ENCODE measurements around the gene WDR7. TPM values are rescaled to one million over a fixed set of nuclear protein-coding genes. Genes with fewer than 3 reads are reported as not detected.
A peak's percentile ranks its signal among the peaks of the same experiment; 100 is the strongest.

Gene WDR7
- total and polyA plus RNA-seq, 3 experiments from 2014 or later = 20.5 to 21.9 (median 20.6) TPM

DNA sequence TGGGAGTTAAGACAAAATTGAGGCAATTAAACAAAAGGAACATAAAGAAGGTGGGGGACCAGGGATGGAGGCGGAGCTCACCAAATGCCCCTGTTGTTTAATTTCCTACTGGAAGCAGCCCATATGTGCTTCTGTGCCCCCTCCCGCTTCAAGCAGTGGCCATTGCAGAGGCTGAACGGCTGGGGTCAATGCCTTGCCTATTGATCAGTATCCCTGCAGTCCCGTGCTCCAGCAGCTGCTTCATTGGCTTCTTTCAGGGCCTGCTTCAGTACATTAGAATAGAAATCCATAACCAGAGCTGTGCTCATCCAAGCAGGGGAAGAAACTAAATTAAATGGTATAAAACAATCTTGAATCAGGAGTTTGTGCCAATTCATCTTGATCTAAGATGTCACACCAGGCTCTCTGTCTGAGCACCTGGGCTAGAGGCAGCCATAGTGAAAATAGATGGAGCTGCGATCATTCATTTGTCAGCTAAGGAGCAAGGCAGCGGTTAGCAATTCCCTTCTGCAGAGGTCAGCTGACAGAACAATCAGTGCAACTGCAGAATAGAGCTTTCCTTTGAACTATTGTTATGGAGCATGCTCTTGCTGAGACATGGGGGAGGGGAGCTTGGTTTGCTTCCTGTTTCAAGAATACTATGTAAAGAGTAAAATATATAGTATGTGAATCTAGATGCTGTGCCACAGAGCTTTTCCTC is 222.4 kb downstream of the WDR7 start:
- peak in 1 of 5 donors; percentile 25 for DNase-seq

DNA sequence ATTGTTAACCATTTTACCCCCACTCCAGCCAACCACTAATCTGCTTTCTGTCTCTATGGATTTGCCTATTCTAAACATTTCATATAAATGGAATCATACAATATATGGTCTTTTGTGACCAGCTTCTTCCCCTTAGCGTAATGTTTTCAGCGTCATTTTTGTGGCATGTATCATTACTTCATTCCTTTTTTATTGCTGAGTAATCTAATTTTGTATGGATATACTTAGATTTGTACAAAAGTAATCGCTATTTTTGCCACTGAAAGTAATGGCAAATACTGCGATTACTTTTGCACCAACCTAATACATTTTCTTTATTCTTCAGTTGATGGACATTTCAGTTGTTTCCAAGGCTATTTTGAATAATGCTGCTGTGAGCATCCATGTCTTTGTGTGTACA is 227.6 kb downstream of the WDR7 start:
- no peak overlapping the region for H3K4me3 Mint-ChIP-seq
- no peak overlapping the region for H3K27ac Mint-ChIP-seq
- POLR2A ChIA-PET = no interaction called here
- H3K9me3 Mint-ChIP-seq = peaks cover 0 to 1% (median 0%) of the 10 kb centered on the region in 5 donors
- Histone ChIP-seq H3K4me3 (ENCODE audit: low read length) (no peak overlapping the region), H3K27me3 (ENCODE audit: insufficient read depth, low read length, poor library complexity, severe bottlenecking) (no peaks in the 10 kb centered on the region), H3K9me3 (ENCODE audit: low read length) (no peaks in the 10 kb centered on the region), H3K4me1 (ENCODE audit: insufficient read depth, low read length) (peaks cover 5% of the 10 kb centered on the region), H3K27ac (ENCODE audit: low read depth, low read length) (no peak overlapping the region), H3K36me3 (ENCODE audit: insufficient read depth, low read length) (no peaks in the 10 kb centered on the region)
- H3K27me3 Mint-ChIP-seq = no peaks in the 10 kb centered on the region
- peaks cover 11 to 30% (median 16%) of the 10 kb centered on the region in 3 donors for H3K36me3 Mint-ChIP-seq
- DNase-seq = no peak
- CTCF ChIA-PET = no interaction called here
- H3K4me1 Mint-ChIP-seq = peaks cover 0 to 7% (median 4%) of the 10 kb centered on the region in 3 donors

More for the DNA sequence above, 222.4 kb downstream of the WDR7 start:
- Histone ChIP-seq H3K4me3 (ENCODE audit: low read length) (no peak overlapping the region), H3K27ac (ENCODE audit: low read depth, low read length) (no peak overlapping the region), H3K4me1 (ENCODE audit: insufficient read depth, low read length) (peaks cover 14% of the 10 kb centered on the region), H3K9me3 (ENCODE audit: low read length) (no peaks in the 10 kb centered on the region), H3K27me3 (ENCODE audit: insufficient read depth, low read length, poor library complexity, severe bottlenecking) (no peaks in the 10 kb centered on the region), H3K36me3 (ENCODE audit: insufficient read depth, low read length) (no peaks in the 10 kb centered on the region)
- H3K4me3 Mint-ChIP-seq = no peak overlapping the region
- no peak overlapping the region for H3K27ac Mint-ChIP-seq
- no peaks in the 10 kb centered on the region for H3K27me3 Mint-ChIP-seq
- H3K9me3 Mint-ChIP-seq = no peaks in the 10 kb centered on the region
- CTCF ChIA-PET = no interaction called here
- peaks cover 0 to 4% (median 4%) of the 10 kb centered on the region in 3 donors for H3K36me3 Mint-ChIP-seq
- H3K4me1 Mint-ChIP-seq = peaks cover 2 to 11% (median 3%) of the 10 kb centered on the region in 3 donors
- POLR2A ChIA-PET = no interaction called here

DNA sequence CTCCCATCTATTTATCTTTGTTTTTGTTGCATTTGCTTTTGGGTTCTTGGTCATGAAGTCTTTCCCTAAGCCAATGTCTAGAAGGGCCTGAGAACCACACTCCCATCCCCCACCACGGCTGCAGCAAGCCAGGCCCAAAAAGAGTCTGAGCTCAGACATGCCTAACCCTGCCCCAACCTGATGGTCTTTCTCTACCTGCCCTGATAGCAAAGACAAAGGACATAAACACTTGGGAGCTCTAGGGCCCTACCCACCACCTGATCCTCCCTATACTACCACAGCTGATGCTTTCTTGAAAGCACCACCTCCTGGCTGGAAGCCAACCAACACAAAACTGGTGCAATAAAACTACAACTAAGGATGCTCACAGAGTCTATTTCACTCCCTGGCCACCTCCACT is 233.4 kb downstream of the WDR7 start:
- Histone ChIP-seq H3K36me3 (ENCODE audit: insufficient read depth, low read length) (no peaks in the 10 kb centered on the region), H3K27ac (ENCODE audit: low read depth, low read length) (no peak overlapping the region), H3K9me3 (ENCODE audit: low read length) (no peaks in the 10 kb centered on the region), H3K4me3 (ENCODE audit: low read length) (no peak overlapping the region), H3K4me1 (ENCODE audit: insufficient read depth, low read length) (no peaks in the 10 kb centered on the region), H3K27me3 (ENCODE audit: insufficient read depth, low read length, poor library complexity, severe bottlenecking) (no peaks in the 10 kb centered on the region)
- peaks cover 0 to 6% (median 2%) of the 10 kb centered on the region in 5 donors for H3K9me3 Mint-ChIP-seq
- no peaks in the 10 kb centered on the region for H3K27me3 Mint-ChIP-seq
- H3K36me3 Mint-ChIP-seq = peaks cover 22 to 57% (median 26%) of the 10 kb centered on the region in 3 donors
- H3K27ac Mint-ChIP-seq = no peak overlapping the region
- H3K4me3 Mint-ChIP-seq = no peak overlapping the region
- H3K4me1 Mint-ChIP-seq = peaks cover 0 to 10% (median 0%) of the 10 kb centered on the region in 3 donors
- ChIA-PET CTCF (interaction anchor here (1.3 kb wide), 1 partner anchor 15 kb away, joined by 5 read pairs; no protein-coding TSS in a partner anchor), POLR2A (no interaction called here)
- DNase-seq = no peak

DNA sequence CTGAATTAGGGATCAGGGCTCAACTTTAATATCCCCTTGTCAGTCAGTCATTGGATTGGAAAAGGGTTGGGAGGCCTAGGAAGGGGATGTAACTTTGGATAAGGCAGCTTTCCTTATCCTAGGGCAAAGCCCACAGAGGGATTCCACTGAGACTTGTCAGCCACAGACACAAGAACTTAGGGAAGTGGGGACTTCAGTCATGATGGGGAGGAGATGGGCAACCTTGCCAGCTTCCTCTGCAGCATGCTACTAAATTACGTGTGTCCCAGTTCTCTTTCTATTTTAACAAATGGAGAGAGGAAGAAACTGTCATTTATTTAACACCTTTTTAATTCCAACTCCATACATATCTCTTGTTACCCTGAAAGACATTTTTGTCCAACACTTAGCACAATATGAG is 237.8 kb downstream of the WDR7 start:
- CTCF ChIA-PET = interaction anchor here (1.1 kb wide), 1 partner anchor 20 kb away, joined by 4 read pairs; no protein-coding TSS in a partner anchor
- no peaks in the 10 kb centered on the region for H3K4me1 ChIP-seq (ENCODE audit: insufficient read depth, low read length)
- H3K4me3 Mint-ChIP-seq = no peak overlapping the region

DNA sequence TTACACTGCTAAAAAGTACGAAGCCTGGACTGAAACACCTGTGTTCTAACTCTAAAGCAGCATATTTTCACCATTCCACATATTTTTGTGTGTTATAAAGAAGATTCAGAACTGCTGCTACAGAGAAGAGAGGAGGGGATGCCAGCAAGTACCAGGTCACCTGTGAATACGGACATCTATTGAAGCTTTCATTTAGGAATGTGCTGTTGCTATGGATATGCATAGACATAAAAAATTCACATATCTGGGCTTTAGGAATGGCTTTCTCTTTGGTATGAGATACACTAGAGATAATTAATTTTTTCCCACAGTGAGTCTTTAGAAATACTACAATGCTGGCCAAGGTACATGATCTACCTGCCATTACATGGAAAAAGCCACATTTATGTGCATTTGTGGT is 238.5 kb downstream of the WDR7 start:
- Histone ChIP-seq H3K9me3 (ENCODE audit: low read length) (no peaks in the 10 kb centered on the region), H3K27ac (ENCODE audit: low read depth, low read length) (no peak overlapping the region), H3K27me3 (ENCODE audit: insufficient read depth, low read length, poor library complexity, severe bottlenecking) (no peaks in the 10 kb centered on the region), H3K36me3 (ENCODE audit: insufficient read depth, low read length) (no peaks in the 10 kb centered on the region), H3K4me3 (ENCODE audit: low read length) (no peak overlapping the region), H3K4me1 (ENCODE audit: insufficient read depth, low read length) (no peaks in the 10 kb centered on the region)
- H3K4me3 Mint-ChIP-seq = no peak overlapping the region
- H3K27ac Mint-ChIP-seq = no peak overlapping the region
- H3K9me3 Mint-ChIP-seq = peaks cover 0 to 3% (median under 1%) of the 10 kb centered on the region in 5 donors
- DNase-seq = no peak
- ChIA-PET POLR2A (no interaction called here), CTCF (interaction anchor here (1.1 kb wide), 1 partner anchor 20 kb away, joined by 4 read pairs; no protein-coding TSS in a partner anchor)
- peaks cover 13 to 25% (median 13%) of the 10 kb centered on the region in 3 donors for H3K36me3 Mint-ChIP-seq
- peaks cover 0 to 2% (median 0%) of the 10 kb centered on the region in 3 donors for H3K4me1 Mint-ChIP-seq
- no peaks in the 10 kb centered on the region for H3K27me3 Mint-ChIP-seq

More for the DNA sequence above, 237.8 kb downstream of the WDR7 start:
- H3K4me3 ChIP-seq (ENCODE audit: low read length) = no peak overlapping the region
- Mint-ChIP-seq H3K9me3 (peaks cover 0 to 5% (median 2%) of the 10 kb centered on the region in 5 donors), H3K36me3 (peaks cover 16 to 32% (median 16%) of the 10 kb centered on the region in 3 donors), H3K27me3 (no peaks in the 10 kb centered on the region), H3K4me1 (peaks cover 0 to 5% (median 0%) of the 10 kb centered on the region in 3 donors), H3K27ac (no peak overlapping the region)
- DNase-seq = no peak
- no peaks in the 10 kb centered on the region for H3K36me3 ChIP-seq (ENCODE audit: insufficient read depth, low read length)
- POLR2A ChIA-PET = no interaction called here
- no peaks in the 10 kb centered on the region for H3K27me3 ChIP-seq (ENCODE audit: insufficient read depth, low read length, poor library complexity, severe bottlenecking)
- H3K27ac ChIP-seq (ENCODE audit: low read depth, low read length) = no peak overlapping the region
- H3K9me3 ChIP-seq (ENCODE audit: low read length) = no peaks in the 10 kb centered on the region

DNA sequence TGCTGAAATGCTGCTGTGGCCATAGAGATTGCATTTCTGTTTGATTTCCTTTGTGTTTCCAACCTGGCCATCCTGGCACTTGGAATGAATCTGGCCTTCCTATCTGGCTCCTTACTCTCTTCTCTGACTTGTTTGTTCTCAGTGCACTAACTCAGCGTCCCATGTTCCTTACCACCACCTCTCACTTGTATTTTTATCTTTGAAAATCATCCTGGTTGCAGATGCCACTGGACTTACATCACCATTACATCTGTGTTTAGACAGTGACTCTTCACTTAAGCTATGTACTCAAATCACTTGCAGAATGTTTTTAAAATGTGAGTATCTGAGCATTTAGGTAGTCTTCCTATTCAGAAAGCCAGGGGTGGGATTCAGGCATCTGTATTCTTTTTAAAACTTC is 239.5 kb downstream of the WDR7 start:
- Histone ChIP-seq H3K4me1 (ENCODE audit: insufficient read depth, low read length) (no peaks in the 10 kb centered on the region), H3K36me3 (ENCODE audit: insufficient read depth, low read length) (no peaks in the 10 kb centered on the region), H3K27ac (ENCODE audit: low read depth, low read length) (no peak overlapping the region), H3K27me3 (ENCODE audit: insufficient read depth, low read length, poor library complexity, severe bottlenecking) (no peaks in the 10 kb centered on the region), H3K9me3 (ENCODE audit: low read length) (no peaks in the 10 kb centered on the region), H3K4me3 (ENCODE audit: low read length) (no peak overlapping the region)
- Mint-ChIP-seq H3K4me1 (peaks cover 0 to 2% (median 0%) of the 10 kb centered on the region in 3 donors), H3K9me3 (peaks cover 0 to 3% (median 0%) of the 10 kb centered on the region in 5 donors), H3K4me3 (no peak overlapping the region), H3K27me3 (no peaks in the 10 kb centered on the region), H3K36me3 (peaks cover 9 to 20% (median 14%) of the 10 kb centered on the region in 3 donors), H3K27ac (no peak overlapping the region)
- no peak for DNase-seq
- POLR2A ChIA-PET = no interaction called here
- CTCF ChIA-PET = no interaction called here

DNA sequence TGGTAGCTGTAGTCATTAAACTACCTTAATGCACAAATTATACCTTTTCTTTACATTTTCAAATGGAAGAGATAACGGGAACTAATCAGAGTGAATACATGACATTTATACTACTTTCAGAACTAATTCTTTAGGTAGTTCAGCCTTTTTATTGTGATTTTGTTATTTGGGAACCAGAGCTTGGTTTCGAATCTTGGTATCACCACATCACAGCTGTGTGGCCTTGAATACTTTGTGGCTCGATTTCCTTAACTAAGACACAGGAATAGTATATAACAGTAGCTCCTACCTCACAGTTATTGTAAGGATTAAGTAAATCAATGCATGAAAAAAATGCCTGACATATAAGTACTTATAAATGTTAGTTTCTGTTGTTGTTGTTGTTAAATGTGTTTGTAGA is 240.0 kb downstream of the WDR7 start:
- Mint-ChIP-seq H3K4me1 (peaks cover 0 to 2% (median 0%) of the 10 kb centered on the region in 3 donors), H3K36me3 (peaks cover 5 to 17% (median 11%) of the 10 kb centered on the region in 3 donors), H3K27me3 (no peaks in the 10 kb centered on the region), H3K27ac (no peak overlapping the region), H3K4me3 (no peak overlapping the region), H3K9me3 (no peaks in the 10 kb centered on the region)
- no peak overlapping the region for H3K27ac ChIP-seq (ENCODE audit: low read depth, low read length)
- no peak for DNase-seq
- no peaks in the 10 kb centered on the region for H3K9me3 ChIP-seq (ENCODE audit: low read length)
- H3K4me1 ChIP-seq (ENCODE audit: insufficient read depth, low read length) = no peaks in the 10 kb centered on the region
- H3K27me3 ChIP-seq (ENCODE audit: insufficient read depth, low read length, poor library complexity, severe bottlenecking) = no peaks in the 10 kb centered on the region
- ChIA-PET POLR2A (no interaction called here), CTCF (no interaction called here)
- no peak overlapping the region for H3K4me3 ChIP-seq (ENCODE audit: low read length)
- H3K36me3 ChIP-seq (ENCODE audit: insufficient read depth, low read length) = no peaks in the 10 kb centered on the region

DNA sequence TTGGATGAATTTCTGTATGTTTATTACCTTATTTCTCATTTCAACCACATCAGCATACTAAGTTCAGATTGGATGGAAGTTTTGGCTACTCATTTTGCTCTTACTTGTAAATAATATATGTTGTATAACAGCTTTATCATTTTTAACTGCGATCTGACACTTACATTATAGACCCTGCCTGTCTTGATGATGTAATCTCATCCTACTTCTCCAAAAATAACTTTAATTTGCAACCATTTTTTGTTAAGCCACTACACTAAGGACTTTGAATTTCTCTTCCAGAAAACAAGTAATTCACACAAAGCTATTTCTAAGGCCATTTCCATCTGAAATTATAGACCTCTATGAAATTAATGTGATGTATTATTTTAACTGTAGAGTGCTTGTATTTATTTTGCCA is 240.7 kb downstream of the WDR7 start:
- no peak overlapping the region for H3K4me3 Mint-ChIP-seq
- H3K9me3 ChIP-seq (ENCODE audit: low read length) = no peaks in the 10 kb centered on the region
- no peak for DNase-seq
- H3K27ac Mint-ChIP-seq = no peak overlapping the region
- ChIA-PET CTCF (no interaction called here), POLR2A (no interaction called here)
- H3K27me3 Mint-ChIP-seq = no peaks in the 10 kb centered on the region
- H3K27me3 ChIP-seq (ENCODE audit: insufficient read depth, low read length, poor library complexity, severe bottlenecking) = no peaks in the 10 kb centered on the region
- no peak overlapping the region for H3K27ac ChIP-seq (ENCODE audit: low read depth, low read length)
- H3K4me1 ChIP-seq (ENCODE audit: insufficient read depth, low read length) = no peaks in the 10 kb centered on the region
- no peaks in the 10 kb centered on the region for H3K9me3 Mint-ChIP-seq
- no peak overlapping the region for H3K4me3 ChIP-seq (ENCODE audit: low read length)
- peaks cover 4 to 17% (median 11%) of the 10 kb centered on the region in 3 donors for H3K36me3 Mint-ChIP-seq
- H3K36me3 ChIP-seq (ENCODE audit: insufficient read depth, low read length) = no peaks in the 10 kb centered on the region
- peaks cover 0 to under 1% (median 0%) of the 10 kb centered on the region in 3 donors for H3K4me1 Mint-ChIP-seq
